ENCODE data around the gene OSBPL5.

The OSBPL5 gene

DNA sequence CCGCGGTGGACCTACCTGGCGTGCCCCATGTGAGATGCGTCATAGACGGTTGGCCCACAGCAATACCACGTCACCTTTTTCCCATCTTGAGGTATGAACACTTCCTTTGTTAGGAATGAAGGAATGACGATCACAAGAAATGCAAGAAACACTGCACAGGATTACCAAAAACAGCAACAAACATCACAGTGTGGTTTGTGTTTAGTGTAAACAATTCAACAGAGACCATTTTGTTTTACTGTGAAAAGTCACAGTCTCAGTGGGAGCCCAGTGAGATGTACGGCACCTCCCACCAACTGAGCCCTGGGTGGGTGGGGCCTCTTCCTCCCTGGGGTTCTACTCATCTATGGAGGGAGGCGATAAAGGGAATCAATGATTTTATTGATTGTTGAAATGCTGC, 124.2 kb downstream of the OSBPL5 start:
- Histone ChIP-seq H3K27ac (ENCODE audit: insufficient read depth in 1 of 2, low read depth in 1 of 2, low read length in 2 of 2, poor library complexity in 1 of 2, severe bottlenecking in 2 of 2) (no peak overlapping the region), H3K27me3 (replicated peaks in 2 of 5; ENCODE audit: control insufficient read depth in 4 of 5, insufficient read depth in 5 of 5, low read length in 4 of 5) (no peaks in the 10 kb centered on the region), H3K4me1 (ENCODE audit: control extremely low read depth in 1 of 4, control insufficient read depth in 4 of 4, insufficient read depth in 4 of 4, low read length in 3 of 4) (peaks cover 0 to 14% (median 5%) of the 10 kb centered on the region in 4 experiments), H3K9me3 (ENCODE audit: control extremely low read depth in 1 of 5, control insufficient read depth in 4 of 5, insufficient read depth in 2 of 5, low read depth in 1 of 5, low read length in 4 of 5) (no peaks in the 10 kb centered on the region), H3K36me3 (ENCODE audit: control insufficient read depth in 4 of 4, insufficient read depth in 4 of 4, low read length in 3 of 4) (peaks cover 12 to 77% (median 52%) of the 10 kb centered on the region in 4 experiments), H3K4me3 (ENCODE audit: control insufficient read depth in 1 of 7, extremely low read depth in 1 of 7, insufficient read depth in 4 of 7, low read depth in 2 of 7, low read length in 6 of 7) (no peak overlapping the region)
- WGBS (ENCODE audit: insufficient coverage), result 91% methylated on average over 5 of the region's 9 CpGs
- CTCF ChIA-PET, result interaction anchor here (0.5 to 8.7 kb wide), 3 partner anchors 10 to 66 kb away, joined by 4 to 87 read pairs (median 63); no protein-coding TSS in a partner anchor
- no peak for DNase-seq
- POLR2A ChIA-PET, result no interaction called here

DNA sequence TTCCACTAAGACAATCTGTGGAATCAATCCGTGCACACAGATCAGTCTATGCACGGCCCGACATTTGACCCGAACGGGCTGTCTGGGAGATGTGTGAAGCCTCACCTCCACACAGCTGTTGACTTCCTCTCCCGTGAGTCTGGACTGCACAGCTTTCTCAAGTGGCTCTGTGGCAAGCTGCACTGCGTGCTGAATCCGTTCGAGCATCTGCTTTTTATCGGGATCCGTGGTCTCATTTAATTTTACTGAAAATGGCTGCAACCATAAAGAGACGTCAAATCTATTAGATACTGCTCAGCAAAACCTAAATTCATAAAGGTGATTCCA, 127.2 kb downstream of the OSBPL5 start:
- peaks cover 0 to 14% (median 5%) of the 10 kb centered on the region in 4 experiments for H3K4me1 ChIP-seq (ENCODE audit: control extremely low read depth in 1 of 4, control insufficient read depth in 4 of 4, insufficient read depth in 4 of 4, low read length in 3 of 4)
- H3K36me3 ChIP-seq (ENCODE audit: control insufficient read depth in 4 of 4, insufficient read depth in 4 of 4, low read length in 3 of 4), result peaks cover 11 to 75% (median 52%) of the 10 kb centered on the region in 4 experiments
- no peak overlapping the region for H3K27ac ChIP-seq (ENCODE audit: insufficient read depth in 1 of 2, low read depth in 1 of 2, low read length in 2 of 2, poor library complexity in 1 of 2, severe bottlenecking in 2 of 2)
- WGBS (ENCODE audit: insufficient coverage), result 93% methylated on average over 11 of the region's 12 CpGs
- H3K9me3 ChIP-seq (ENCODE audit: control extremely low read depth in 1 of 5, control insufficient read depth in 4 of 5, insufficient read depth in 2 of 5, low read depth in 1 of 5, low read length in 4 of 5), result no peaks in the 10 kb centered on the region
- H3K4me3 ChIP-seq (ENCODE audit: control insufficient read depth in 1 of 7, extremely low read depth in 1 of 7, insufficient read depth in 4 of 7, low read depth in 2 of 7, low read length in 6 of 7), result no peak overlapping the region
- POLR2A ChIA-PET, result no interaction called here
- H3K27me3 ChIP-seq (replicated peaks in 2 of 5; ENCODE audit: control insufficient read depth in 4 of 5, insufficient read depth in 5 of 5, low read length in 4 of 5), result no peaks in the 10 kb centered on the region
- CTCF ChIA-PET, result interaction anchor here (0.8 to 8.7 kb wide), 13 partner anchors 8 to 185 kb away, joined by 3 to 87 read pairs (median 3); partner anchors contain the start of gene CARS1
- DNase-seq, result no peak

All from common myeloid progenitor, CD34-positive (primary cell).